Transverse colon (tissue), 3 donors: ENCODE results near the gene TMEM254.

Experiments
- CTCF ChIP-seq, 5 experiments: fragments of 200-600 bp in 3 of 5; fragments of 450-650 bp in 2 of 5; sonication (generic) in 3 of 5; IDR thresholded peaks; 1 replicate in 2 of 5; 2 replicates in 3 of 5; pipeline ENCODE4 v1.5.1; 2016 to 2017; ENCODE audit warnings: antibody characterized with exemption in 5 of 5, inconsistent platforms in 3 of 5, mild to moderate bottlenecking in 2 of 5, moderate library complexity in 1 of 5
- EP300 ChIP-seq: sonication (generic); formaldehyde crosslinking; IDR thresholded peaks from one replicate; pipeline ENCODE4 v1.6.1; 2017; ENCODE audit warnings: antibody characterized with exemption, low read depth

GRCh38 chr10:80133206-80133605 is 54.7 kb downstream of the TMEM254 start:
- no peak for TF ChIP-seq CTCF (IDR thresholded peaks at IDR 0.05)
- TF ChIP-seq EP300, result no peak
